ENCODE results near the gene LMBR1. TPM values are rescaled to one million over a fixed set of nuclear protein-coding genes. Genes with fewer than 3 reads are reported as not detected.
A peak's percentile ranks its signal among the peaks of the same experiment; 100 is the strongest.
"Not testable (repeated sequence)": the region's sequence is repeated elsewhere in the genome, so short reads cannot be mapped to it uniquely, and the experiment has no call there.

Gene LMBR1
- total and polyA plus RNA-seq, 3 donors from 2014 or later, result 73.3 to 219 (median 218) TPM

DNA sequence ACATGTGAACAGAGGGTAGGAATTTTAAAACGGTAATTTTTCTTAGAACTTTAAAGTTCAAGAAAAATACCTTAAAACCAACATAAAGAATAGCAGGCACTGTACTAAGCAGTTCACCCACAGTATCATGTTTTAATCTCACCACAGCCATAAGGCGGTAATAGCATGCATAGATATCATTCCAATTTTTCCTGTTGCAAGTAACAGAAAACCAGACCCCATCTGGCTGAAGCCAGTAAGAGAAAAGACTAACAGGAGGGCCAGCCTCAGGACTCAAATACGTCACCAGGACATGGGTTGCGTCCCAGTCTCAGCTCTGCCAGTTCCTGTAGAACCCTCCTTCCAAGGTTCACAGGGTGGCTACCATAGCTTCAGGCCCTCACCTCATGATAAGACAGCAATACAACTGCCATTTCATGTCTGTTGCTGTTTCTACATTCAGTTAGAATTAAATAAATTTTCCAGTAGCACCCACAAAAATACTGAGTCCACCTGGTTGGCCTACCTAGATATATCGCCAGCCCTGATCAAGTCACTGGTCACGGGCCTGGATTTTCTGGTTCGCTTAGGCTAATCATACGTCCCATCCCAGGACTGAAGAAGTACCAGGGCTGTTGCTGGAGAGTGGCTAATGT is 254.4 kb downstream of the LMBR1 start:
- no peaks in the 10 kb centered on the region for H3K36me3 ChIP-seq (ENCODE audit: low read depth, missing control alignments)
- H3K27ac ChIP-seq, result no peak overlapping the region
- TF ChIP-seq, protein P1, sequence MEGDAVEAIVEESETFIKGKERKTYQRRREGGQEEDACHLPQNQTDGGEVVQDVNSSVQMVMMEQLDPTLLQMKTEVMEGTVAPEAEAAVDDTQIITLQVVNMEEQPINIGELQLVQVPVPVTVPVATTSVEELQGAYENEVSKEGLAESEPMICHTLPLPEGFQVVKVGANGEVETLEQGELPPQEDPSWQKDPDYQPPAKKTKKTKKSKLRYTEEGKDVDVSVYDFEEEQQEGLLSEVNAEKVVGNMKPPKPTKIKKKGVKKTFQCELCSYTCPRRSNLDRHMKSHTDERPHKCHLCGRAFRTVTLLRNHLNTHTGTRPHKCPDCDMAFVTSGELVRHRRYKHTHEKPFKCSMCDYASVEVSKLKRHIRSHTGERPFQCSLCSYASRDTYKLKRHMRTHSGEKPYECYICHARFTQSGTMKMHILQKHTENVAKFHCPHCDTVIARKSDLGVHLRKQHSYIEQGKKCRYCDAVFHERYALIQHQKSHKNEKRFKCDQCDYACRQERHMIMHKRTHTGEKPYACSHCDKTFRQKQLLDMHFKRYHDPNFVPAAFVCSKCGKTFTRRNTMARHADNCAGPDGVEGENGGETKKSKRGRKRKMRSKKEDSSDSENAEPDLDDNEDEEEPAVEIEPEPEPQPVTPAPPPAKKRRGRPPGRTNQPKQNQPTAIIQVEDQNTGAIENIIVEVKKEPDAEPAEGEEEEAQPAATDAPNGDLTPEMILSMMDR (IDR thresholded peaks at IDR 0.05), result no peak
- TF ChIP-seq POLR2A (IDR thresholded peaks at IDR 0.05), result no peak
- no peaks in the 10 kb centered on the region for H3K9me3 ChIP-seq
- H3K4me3 ChIP-seq, result peak overlapping the region in 1 of 2 donors; percentile 71
- DNase-seq, result no peak
- intact Hi-C loops (cut with DNase I; ENCODE audit: low total_unique reads), result no loop called here
- no peaks in the 10 kb centered on the region for H3K4me1 ChIP-seq
- no peaks in the 10 kb centered on the region for H3K27me3 ChIP-seq
- 65 to 75% methylated on average over 8 of the region's 8 CpGs for WGBS, 2 donors

DNA sequence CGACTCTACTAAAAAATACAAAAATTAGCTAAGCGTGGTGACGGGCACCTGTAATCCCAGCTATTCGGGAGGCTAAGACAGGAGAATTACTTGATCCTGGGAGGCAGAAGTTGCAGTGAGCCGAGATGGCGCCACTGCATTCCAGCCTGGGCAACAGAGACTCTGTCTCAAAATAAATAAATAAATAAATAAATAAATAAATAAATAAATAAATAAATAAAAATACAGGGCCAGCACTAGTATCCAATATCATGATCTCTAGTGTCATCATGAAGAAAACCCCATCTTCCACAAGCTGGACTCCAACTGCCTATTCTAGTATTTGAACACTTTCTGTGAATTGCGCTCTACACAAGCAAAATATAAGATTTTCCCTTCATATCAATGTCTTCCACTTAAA is 255.9 kb downstream of the LMBR1 start:
- H3K9me3 ChIP-seq; H3K27me3 ChIP-seq; DNase-seq; H3K4me3 ChIP-seq; H3K27ac ChIP-seq; H3K4me1 ChIP-seq; intact Hi-C loops (cut with DNase I; ENCODE audit: low total_unique reads); H3K36me3 ChIP-seq (ENCODE audit: low read depth, missing control alignments): not testable (repeated sequence)
- WGBS, 2 donors, result 79 to 93% methylated on average over 7 of the region's 7 CpGs

DNA sequence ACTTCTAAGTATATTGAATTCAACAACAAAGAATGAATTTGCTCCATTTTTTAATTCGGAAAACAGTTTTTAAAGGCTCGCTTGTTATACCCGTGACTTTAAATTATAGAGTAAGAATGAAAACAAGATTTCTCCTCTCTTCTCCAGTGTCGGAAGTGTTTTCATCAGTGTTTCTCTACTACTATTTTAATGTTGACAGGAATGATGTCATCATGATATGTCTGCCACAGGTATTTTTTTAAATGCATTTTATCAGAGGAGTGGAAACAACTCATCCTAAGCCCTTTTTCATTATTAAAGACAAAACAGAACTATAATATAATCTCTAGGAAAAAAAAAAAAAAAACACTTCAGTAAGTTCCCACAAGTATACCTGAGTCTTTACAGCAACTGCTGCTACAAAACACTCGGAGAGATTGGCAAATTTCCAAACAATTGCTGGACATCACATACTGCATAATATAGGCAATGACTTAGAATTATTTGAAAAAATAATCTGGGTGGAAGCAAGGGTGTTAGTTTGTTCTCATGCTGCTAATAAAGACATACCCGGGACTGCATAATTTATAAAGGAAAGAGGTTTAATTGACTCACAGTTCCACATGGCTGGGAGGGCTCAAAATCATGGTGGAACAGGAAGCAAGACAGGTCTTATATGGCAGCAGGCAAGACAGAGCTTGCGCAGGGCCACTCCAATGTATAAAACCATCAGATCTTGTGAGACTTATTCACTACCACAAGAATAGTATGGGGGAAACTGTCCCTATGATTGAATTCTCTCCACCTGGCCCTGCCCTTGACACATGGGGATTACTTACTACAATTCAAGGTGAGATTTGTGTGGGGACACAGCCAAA is 257.2 kb downstream of the LMBR1 start:
- Histone ChIP-seq H3K27ac (no peak overlapping the region), H3K4me1 (no peaks in the 10 kb centered on the region), H3K36me3 (ENCODE audit: low read depth, missing control alignments) (no peaks in the 10 kb centered on the region), H3K4me3 (no peak overlapping the region), H3K27me3 (no peaks in the 10 kb centered on the region), H3K9me3 (no peaks in the 10 kb centered on the region)
- TF ChIP-seq POLR2A (IDR thresholded peaks at IDR 0.05), result no peak
- TF ChIP-seq, protein P1 (IDR thresholded peaks at IDR 0.05), result no peak
- no peak for DNase-seq
- WGBS, 2 donors, result 82 to 87% methylated on average over 7 of the region's 7 CpGs
- intact Hi-C loops (cut with DNase I; ENCODE audit: low total_unique reads), result no loop called here

DNA sequence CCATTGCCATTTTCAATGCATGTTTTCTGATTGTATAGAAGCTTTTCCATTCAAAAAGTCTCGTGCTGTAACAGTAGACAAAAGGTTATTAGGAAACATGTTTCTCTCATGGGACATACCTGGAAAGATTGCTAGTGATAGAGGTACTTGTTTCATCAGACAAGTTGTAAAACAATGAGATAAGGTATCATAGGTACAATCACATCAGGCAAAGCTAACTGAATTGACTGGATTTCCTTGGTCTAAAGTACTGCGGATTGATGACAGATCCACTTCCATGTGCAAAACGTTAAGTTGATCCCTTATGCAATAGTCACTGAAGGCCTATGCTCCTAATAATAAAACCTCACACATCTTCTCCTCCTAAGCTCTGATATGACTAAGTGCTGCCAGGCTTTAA is 258.9 kb downstream of the LMBR1 start:
- H3K4me3 ChIP-seq, result no peak overlapping the region
- H3K9me3 ChIP-seq, result no peaks in the 10 kb centered on the region
- H3K27me3 ChIP-seq, result no peaks in the 10 kb centered on the region
- 79 to 80% methylated on average over 3 of the region's 3 CpGs for WGBS, 2 donors
- intact Hi-C loops (cut with DNase I; ENCODE audit: low total_unique reads), result no loop called here
- DNase-seq, result no peak
- no peaks in the 10 kb centered on the region for H3K36me3 ChIP-seq (ENCODE audit: low read depth, missing control alignments)
- H3K27ac ChIP-seq, result no peak overlapping the region
- TF ChIP-seq, protein P1 (IDR thresholded peaks at IDR 0.05), result no peak
- TF ChIP-seq POLR2A (IDR thresholded peaks at IDR 0.05), result no peak
- H3K4me1 ChIP-seq, result no peaks in the 10 kb centered on the region

DNA sequence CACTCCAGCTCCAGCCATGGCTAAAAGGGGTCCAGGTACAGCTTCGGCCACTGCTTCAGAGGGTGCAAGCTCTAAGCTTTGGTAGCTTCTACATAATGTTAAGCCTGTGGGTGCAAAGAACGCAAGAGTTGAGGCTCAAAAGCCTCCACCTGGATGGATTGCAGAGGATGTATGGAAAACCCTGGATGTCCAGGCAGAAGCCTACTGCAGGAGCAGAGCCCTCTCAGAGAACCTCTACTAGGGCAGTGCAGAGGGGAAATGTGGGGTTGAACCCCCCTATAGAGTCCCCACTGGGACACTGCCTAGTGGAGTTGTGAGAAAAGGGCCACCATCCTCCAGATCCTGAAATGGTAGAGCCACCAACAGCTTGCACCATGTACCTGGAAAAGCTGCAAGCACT is 263.1 kb downstream of the LMBR1 start:
- Histone ChIP-seq H3K27me3 (no peaks in the 10 kb centered on the region), H3K27ac (no peak overlapping the region), H3K4me1 (no peaks in the 10 kb centered on the region), H3K9me3 (no peaks in the 10 kb centered on the region), H3K4me3 (no peak overlapping the region), H3K36me3 (ENCODE audit: low read depth, missing control alignments) (no peaks in the 10 kb centered on the region)
- 89 to 100% methylated on average over 2 of the region's 2 CpGs for WGBS, 2 donors
- intact Hi-C loops (cut with DNase I; ENCODE audit: low total_unique reads), result no loop called here
- DNase-seq, result no peak
- no peak for TF ChIP-seq POLR2A (IDR thresholded peaks at IDR 0.05)
- TF ChIP-seq, protein P1 (IDR thresholded peaks at IDR 0.05), result no peak

Measured in testis (tissue), 3 donors.